Measurements from ENCODE around the gene STAT1.

Gene STAT1

DNA sequence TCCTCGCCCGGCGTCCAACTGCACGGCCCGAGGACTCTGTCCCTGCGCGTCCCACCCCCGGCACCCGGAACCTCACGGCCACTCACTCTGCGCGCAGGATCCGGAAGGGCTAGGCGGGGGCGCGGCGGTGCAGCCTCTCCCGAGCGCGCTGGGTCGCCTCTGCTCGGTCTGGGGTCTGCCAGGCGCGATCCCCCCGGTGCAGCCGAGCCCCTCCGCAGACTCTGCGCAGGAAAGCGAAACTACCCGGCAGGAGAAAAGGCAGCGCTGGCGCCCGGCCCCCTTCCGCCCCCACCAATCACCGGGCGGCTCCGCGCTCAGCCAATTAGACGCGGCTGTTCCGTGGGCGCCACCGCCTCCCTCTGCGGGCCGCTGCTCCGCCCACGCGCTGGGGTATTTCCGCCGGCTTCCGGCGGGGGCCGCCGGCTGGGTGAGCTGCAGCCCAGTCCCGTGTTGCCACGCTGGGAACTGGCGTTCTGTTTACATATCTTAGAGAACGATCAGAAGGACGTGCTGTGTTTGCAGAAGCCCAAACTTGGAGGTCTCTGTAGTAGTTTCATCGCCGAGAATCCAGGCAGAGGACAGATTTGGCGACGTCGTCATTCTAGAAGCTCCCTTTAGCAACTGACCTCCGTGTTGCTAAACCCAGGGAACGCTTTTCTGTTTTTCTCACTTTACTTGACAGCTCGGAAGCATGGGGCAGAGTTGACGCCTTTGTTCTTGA is at the start of gene STAT1:
Gene STAT1 (minus strand): TSS at position 240 of the 721 bp plus-strand sequence. CDS start 4,168 bp downstream, outside the sequence.
- peak; percentile 93 for DNase-seq

DNA sequence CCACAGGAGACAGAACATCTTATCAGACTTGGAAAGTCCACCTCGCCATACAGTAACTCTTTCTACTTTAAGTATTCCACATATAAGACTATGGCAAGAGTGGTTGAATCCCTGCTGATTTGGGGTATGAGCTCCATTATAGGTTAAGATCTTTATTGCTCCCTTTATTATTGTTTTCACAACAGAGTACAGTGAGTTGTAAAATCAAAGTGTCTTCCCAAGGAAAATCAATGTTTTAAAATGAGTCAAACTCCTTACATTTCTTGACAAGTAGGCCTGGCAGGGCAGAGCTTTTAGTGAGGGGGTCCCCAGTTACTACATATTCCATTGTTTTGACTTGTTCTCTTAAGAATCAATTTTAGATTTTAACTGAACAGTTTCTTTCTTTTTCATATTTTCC is 49.6 kb upstream of the STAT1 start:
- no peak for DNase-seq

DNA sequence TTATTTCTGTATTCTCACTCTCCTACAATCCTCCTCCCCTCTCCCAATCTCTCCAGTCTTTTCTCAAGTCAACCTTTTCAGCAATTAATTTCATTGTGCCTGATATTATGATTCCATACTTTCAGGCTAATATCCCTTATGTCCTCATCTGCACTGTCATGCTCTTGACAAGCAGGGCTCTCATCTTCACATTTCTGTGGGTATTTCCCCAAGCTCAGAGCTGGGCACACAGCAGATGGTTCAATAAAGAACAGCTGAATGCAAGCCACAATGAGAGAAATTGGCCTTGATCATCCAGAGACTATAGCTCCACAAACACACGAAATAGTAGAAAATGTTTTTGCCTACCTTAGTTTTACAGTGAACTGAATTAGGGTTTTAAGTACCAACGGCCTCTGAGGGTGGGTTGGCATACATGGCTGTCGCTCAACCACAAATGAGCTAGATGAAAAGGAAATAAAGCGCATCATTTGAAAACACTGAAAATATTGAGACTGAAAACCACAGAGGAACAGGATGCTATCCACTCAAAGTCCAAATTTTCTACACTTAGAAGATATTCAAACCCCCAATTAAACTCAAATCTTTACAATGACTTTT is 47.5 kb upstream of the STAT1 start:
- DNase-seq: no peak

DNA sequence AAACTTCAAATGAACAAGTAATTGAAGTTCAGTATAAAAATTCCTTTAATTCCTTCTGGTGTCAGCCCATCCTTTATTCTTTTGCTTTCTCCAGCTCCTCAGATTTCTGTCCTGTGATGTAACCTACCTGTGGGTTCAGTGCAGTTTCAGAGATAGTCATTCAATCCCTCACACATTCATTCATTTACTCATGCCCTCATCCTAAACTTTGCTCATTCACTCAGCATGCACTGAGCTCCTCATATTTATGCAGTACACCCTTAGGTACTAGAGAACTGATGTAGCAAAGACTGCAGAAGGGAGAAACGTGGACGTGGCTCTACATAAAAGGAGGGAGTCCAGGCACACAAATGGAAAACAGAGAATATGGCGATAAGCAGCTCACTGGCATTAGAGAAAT is 45.3 kb upstream of the STAT1 start:
- DNase-seq: no peak

DNA sequence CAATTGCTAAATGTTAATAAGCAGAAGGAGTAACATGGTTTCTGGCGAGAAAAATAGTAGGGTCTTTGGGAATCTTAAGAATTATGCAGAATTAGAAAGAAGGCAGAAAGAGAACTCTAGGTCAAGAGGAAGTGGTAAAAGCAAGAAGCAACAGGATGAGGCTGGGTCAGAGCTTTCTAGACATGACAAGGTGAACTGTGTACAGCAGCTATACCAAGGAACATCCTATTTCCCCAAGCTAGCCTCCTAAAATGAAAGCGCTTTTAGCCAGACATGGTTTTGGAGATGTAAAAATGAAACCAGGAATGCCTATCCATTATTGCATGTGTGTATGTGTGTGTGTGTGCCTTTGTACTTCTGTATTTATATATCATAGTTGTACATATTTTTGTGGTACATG is 42.3 kb upstream of the STAT1 start:
- no peak for DNase-seq

DNA sequence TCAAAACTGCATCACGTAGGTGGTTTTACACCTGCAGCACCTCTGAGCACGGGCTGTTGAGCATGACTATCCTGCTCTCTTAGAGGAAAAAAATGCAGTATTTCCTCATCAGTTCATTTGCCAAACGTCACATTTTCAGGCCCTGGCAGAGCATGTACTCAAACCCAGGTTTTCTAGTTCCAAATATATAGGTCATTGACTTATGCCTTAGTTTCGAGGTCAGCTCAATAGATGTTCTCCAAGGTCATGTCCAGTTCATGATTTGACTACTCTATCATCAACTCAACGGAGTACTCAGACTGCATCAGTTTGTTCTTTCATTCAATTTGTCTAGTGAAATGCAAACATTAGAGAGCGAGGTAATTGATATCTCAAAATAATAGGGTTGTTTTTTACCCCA is 39.3 kb upstream of the STAT1 start:
- DNase-seq: no peak

DNA sequence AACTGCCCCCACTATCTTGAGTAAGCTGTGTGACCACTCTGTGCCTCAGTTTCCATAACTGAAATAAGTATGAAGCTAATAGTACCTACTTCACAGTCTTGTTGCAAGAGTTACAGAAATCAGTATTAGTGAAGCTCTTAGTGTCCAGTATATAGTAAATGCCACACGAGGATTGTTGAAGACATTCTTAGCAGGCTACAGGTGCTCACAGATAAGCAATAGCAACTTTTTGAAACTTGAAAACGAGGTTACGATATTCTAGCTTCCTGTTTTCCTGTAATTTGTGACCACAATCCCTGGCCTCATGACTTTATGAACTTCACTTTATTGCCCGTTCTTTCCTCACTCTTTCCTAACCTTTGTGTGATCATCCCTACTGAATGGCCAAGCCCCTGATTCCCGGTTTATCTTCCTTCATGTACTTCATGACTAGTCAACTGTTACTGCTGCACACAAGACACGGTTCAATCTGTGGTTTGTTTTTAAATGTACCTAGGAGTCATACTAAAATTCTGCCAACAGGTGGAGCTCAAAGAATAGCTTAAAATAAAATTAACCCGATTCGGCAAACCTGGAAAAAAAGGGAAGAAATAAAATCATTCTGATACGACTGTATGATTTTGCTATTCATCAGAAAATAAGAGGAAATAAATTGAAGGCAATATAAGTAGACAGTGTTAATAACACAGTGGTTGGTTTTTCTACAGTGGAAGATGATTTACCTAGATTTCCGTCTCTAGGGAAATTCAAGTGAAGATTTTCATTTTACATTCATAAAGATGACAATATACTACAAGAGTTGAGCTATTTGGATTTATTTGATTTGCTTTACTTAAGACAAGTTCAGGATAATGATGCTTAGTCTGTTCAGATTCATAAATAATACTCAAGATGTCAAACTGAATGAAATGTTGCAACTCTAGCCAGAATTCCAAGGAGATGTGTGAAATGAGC is 38.1 kb upstream of the STAT1 start:
- peak; percentile 79 for DNase-seq

DNA sequence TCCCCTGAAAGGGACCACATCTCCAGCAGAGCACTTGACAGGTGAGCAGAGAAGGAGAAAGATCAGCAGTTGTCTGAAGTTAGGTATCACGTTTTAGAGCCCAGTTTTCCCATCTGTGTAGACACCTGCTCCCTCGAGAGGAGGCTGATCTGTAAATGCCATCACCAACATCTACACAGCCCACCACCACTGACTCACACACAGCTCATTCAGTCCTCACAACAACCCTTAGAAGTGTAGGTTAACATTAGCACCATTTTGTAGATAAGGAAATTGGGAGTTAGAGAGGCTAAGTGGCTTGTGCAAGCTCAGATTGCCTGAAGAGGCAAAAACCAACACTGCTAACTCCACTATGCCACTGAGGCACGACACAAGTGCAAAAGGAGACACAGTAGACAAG is 37.2 kb upstream of the STAT1 start:
- peak; percentile 50 for DNase-seq

DNA sequence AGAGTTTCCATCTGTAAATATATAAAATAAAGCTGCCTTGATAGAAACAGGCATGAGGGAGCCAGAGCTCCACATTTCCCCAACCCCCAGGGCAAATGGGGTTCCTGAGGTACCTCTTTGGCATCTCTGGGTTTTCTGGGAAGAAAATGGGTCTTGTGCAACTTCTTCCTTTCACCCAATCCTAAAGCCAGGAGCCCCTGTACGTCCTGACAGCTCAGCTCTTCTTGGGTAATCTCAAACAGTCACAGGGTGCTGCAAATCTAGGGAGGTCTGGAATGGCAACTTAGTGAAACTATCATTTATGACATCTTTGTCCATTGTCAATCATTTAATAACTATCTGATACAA is 36.6 kb upstream of the STAT1 start:
- peak; percentile 93 for DNase-seq

DNA sequence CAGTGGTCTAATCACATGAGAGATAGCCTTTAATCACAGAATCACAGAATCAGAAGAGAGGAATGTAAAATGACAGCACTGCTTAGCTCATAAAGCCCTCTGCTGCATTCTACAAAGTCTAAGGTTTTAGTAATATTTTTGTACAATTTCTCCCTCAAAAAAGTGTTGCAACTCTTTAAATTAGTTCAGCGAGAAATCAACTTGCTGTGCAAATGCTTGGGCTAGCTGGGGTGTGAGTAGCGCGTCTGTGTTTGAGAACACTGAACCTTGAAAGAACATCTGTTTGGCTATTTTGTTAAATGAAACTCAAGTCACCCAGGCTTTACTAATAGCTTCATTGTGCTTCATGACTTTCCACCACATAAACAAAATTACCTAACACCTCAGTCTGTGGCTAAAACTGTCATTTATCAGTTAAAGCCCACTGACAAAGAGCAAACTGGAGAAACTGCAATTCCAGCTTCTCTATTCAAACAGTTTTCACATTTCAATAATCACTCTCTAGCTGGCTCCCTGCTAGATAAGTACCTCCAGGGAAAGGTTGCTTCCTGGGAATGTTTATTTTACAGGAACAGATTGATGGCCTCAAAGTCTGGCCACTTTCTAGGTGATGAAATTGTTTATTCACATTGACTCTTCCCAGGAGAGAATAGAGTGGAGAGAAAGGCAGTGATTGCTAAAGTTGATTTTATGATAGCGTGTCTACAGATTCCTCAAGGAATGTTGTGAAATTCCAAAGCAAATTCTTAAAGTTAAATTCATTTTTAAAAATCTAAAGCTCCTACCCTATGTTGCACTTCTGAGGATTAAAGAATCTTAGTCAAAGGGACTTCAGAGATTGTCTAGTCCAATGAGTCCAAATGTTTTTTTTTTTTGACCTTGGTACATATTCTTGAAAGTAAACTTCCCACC is 36.0 kb upstream of the STAT1 start:
- peak; percentile 97 for DNase-seq

DNA sequence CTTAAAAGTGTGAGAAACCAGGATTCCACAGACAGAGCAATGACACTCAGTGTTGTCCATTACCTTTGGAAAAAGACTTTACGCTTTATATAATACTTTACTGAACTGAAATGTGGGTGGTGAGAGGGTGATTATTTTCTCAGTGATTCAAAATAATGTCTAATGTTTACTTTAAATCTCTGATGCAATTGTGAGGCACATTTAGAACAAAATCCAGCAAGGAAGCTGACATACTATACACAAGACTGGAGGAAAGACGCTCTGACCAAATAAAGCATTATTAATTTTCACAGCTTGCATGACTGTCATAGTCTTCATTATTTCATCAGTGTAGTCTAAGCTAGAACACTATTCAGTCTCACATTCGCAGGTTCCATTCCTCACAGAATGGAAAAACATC is 34.1 kb upstream of the STAT1 start:
- peak; percentile 77 for DNase-seq

DNA sequence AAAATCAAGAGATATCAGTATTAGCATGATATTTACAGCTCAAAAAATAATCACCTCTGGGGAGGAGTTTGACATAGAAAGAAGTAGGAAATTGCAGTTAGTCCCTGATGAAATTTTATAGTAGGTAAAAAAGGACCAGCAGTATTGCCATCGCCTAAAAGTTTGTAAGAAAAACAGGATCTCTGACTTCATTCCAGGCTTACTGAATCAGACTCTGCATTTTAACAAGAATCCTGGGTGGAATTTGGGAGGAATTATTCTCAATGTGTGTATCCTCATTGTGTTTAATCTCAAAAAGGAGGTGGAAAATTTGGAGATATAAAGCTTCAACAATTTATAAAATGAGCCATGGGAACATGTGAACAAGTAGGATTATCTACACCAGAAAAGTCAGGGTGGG is 31.2 kb upstream of the STAT1 start:
- DNase-seq: peak; percentile 67

DNA sequence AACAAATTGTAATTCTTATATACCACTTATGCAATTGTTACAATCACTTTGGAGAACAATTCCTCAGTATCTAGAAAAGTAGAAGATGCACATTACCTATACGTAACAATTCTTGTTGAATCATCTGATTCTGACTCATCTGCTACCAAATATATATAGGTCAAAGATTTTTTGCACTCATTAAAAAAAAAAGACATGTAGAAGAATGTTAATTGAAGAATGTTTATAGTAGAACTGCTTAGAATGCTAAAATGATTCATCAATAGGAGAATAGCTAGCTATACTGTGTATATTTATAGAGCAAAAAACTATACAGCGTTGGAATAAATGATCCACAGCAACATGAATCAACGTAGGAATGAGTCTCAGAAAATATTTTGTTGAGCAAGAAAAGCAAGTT is 29.5 kb upstream of the STAT1 start:
- peak; percentile 91 for DNase-seq

DNA sequence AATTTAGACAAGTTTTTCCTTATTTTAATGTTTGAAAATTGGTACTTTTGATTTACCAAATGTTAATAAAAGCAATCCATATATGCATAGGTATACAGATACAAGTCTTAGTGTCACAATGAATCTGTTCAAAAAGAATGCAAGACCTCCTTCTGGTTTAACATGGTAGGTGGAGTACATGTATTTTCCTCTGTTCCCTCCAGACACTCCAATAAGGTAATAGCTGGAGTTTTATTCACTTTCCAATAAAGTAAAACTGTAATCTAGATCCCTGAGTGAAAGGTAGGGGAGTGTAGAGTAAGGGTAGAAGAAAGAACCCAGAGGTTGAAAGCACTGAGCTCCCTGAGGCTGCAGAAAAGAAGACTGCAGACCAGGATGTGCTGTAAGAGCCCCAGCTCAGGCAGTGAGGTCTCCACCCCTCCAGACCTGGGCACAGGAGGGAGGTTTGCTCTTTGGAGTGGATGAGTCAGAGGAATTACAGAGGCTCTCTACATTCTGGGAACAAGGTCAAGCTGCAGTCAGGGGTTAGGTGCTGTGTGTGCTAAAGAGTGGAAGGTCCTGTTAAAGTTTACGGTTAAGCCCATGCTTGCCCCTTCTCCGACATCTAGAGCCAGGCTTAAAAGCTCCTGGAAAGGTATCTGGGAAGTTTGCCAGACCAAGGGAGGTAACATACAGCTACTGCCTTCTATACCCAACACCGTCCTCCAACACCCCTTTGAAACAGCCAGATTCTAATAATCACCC is 27.6 kb upstream of the STAT1 start:
- DNase-seq: peak; percentile 62

DNA sequence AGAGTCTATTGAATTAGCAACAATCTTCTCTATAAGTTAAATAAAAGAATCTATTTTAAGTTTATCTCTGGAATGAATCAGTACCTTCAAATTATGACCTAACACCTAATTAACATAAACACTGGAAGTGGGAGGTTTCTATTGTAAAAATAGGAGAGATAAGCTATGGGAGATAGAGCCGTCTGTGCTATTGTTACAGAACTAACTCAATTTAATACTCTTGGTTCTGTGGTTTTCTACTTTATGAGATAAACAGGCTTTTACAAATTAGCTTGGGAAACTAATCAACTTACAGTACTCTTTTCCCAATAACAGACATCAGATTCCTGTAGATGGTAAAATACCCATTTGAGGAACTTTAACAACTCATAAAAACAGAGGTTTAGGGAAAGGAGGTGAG is 25.6 kb upstream of the STAT1 start:
- no peak for DNase-seq

DNA sequence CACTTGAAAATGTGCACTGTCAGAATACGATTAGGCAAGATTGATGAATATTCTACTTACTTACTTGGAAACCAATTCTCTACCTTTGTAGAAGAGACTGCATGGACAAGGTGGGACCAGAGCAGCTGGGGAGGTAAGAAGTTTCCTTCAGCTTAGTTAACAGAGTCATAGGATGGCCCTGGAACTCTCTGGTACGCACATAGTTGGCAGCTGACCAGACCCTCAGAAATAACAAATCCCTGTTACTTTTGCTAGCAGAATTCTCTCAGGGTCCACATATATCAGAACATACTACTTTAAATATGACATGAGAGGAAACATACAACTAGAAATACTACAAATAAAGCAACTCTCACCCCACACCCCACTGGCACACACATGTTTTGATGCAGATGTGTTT is 24.8 kb upstream of the STAT1 start:
- peak; percentile 36 for DNase-seq

DNA sequence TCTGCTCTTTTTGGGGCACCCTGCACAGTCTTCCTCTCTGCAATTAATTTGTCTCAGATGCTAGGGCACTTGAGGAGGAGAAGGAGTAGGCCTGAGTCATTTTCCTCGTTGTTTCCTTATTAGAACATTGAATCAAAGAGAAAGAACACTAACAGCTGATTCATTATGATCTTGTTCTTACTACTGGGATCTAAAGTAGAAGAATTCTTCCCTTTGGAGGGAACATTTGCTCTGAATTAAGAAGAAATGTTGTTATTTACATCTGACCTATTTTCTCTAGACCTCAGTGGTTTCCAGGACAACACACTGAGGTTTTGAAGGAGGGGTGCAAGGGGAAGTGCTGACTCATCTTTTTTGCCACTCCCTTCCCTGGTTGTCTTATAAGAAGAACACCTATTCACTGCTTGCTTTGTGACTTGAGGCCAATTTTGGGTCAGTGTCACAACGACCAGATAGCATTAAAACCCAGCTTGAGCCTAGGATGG is 24.3 kb upstream of the STAT1 start:
- peak; percentile 85 for DNase-seq

DNA sequence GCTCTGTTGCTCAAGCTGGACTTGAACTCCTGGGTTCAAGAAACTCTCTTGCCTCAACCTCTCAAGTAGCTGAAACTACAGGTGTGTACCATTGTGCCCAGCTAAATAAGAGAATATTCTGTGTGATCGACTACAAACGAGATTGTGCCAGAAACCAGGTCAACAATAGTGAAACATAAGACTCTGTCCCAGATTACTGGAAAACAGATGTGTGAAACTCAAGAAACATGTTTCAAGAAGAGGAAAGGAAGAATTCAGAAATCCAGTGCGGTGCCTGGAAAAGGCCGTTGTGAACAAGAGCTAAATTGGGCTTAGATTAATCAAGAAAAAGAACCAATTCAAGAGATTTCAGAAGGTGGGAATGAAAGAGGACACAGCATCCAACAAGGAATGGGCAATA is 23.4 kb upstream of the STAT1 start:
- DNase-seq: no peak

DNA sequence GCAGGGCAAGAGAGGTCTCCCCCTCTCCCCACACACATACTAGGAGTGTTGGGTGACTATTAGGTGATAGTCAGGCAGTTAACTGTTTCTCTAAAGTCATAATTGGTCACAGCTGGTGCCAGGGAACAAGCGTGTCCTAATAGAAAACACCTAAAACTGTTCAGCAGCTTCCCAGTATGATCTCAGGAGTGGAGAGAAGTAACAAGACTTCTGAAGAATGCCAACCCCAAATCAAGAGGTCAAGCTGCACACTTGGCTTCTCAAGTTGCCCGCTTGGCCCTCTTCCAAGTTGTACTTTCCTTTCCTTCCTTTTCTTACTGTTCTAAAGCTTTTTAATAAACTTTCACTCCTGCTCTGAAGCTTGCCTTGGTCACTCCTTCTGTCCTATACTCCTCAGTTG is 22.4 kb upstream of the STAT1 start:
- DNase-seq: no peak

DNA sequence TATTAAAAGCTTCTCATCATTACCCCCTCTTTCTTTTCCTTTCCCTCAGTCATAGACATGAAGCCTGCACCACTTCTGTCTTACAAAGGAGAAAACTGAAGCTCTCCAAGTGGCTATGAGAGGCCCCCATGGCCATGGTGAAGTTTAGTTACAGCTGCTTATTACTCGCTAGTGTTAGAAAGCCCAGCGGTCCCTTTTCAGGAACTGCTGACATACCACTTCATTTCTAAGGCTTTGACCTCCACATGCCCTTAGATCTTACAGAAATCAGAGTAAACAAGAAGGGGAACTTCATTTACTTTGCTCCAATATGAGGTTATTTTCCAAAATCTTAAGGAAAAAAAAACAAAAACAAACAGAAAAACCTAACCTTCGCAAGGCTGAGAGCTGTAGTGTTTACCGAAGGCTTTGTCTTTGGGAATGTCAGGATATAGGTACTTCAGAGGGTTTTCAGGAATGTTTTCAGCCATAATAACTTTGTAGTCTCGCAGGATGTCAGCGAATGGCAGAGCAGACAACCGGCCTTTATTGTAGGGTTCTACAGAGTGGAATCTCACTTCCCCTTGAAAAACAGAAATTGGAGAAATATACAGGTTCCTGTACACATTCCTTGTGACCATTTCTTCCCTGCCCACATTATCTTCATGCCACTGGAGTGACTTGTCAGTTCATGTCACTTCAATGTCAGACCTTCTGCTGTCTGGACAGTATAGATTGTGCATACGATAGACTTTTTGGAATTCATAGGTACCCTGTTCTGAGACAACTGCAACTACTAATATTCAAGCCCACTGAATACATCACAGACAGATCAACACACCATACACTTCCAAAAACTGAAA is 18.8 kb upstream of the STAT1 start:
- no peak for DNase-seq

DNA sequence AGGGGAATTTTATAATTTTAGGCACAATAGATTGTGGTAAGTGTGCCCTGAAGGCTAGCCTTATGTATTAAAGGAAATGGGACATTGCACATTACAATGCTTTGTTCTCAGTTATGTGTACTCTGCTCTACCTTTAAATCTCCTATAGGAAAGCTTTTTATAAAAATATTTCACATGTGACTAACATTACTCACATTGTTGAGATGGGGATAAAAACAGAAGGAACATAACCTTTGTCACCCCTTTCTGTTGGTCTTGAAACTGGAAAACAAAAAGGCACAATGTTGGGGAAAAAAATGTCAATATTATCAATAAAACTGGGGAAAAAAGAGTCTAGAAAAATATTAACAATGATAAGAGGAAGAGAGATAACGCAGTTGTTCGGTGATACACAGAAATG is 17.3 kb upstream of the STAT1 start:
- DNase-seq: no peak

Data from fibroblast of skin of right biceps (primary cell).